ENCODE measurements around the gene TET1.
"Not testable (repeated sequence)": the region's sequence is repeated elsewhere in the genome, so short reads cannot be mapped to it uniquely, and the experiment has no call there.

The TET1 gene

DNA sequence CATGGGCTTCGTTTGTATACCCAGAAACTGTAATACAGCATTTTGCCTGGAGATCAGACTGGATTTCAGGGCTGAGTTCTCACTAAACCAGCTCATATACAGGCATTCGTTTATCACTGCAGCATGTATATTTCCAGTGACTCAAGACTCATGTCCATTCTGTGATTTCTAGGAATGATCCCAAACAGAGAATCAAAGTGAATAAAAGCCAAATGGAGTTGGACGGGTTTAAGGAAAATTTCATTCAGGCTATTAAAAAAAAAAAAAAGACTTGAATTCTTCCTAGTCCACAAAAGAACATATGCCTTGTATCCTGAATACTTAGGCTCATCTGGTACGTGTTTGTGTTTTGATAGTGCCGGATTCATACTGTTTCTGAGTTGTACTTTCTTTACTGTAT, 46.8 kb downstream of the TET1 start:
- no peak for DNase-seq (ENCODE audit: low read depth in 3 of 3)

DNA sequence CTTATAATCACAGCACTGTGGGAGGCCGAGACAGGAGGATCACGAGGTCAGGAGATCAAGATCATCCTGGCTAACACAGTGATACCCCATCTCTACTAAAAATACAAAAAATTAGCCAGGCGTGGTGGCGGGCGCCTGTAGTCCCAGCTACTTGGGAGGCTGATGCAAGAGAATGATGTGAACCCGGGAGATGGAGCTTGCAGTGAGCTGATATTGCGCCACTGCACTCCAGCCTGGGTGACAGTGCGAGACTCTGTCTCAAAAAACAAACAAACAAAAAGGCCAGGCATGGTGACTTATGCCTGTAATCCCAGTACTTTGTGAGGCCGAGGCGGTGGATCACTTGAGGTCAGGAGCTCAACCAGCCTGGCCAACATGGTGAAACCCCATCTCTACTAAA, 49.9 kb downstream of the TET1 start:
- DNase-seq (ENCODE audit: low read depth in 3 of 3) = not testable (repeated sequence)

DNA sequence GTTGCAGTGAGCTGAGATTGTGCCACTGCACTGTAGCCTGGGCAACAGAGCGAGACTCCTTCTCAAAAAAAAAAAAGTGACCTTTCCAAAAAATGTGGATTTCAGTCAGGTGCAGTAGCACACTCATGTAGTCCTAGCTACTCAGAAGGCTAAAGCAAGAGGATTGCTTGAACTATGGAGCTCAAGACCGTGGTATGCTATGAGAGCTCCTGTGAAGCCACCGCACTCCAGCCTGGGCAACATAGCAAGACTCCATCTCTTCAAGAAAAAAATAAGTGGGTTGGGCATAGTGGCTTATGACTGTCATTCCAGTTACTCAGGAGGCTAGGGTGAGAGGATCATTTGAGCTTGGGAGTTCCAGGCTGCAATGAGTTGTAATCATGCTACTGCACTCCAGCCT, 51.1 kb downstream of the TET1 start:
- no peak for DNase-seq (ENCODE audit: low read depth in 3 of 3)

DNA sequence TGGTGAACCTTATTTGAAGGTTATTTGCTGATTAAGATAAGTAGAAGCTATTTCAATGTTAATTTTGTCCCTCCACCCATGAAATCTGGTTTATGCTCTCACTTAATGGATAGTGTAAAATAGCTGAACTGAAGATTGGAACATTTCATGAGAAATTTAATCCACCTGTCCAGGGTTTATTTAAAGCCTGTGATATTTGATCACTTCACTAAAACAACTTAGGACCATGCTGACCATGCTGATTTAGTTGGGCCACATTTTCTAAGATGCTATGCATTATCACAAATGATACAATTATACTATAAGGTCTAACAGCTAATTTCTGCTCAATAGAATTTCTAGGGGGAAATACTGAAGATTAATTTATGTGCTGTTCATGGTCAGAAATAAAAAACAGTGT, 53.8 kb downstream of the TET1 start:
- DNase-seq (ENCODE audit: low read depth in 3 of 3) = not testable (repeated sequence)

DNA sequence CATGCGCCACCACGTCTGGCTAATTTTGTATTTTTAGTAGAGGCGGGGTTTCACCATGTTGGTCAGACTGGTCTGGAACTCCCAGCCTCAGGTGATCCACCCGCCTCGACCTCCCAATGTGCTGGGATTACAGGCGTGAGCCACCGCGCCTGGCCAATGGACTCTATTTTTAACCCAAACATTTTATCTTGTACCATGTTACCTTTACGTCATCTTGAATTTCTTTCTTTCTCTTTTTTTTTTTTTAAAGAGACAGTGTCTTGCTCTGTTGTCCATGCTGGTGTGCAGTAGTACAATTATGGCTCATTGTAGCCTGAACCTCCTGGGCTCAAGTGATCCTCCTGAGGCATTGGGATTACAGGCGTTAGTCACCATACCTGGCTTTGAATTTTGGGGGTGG, 57.6 kb downstream of the TET1 start:
- DNase-seq (ENCODE audit: low read depth in 3 of 3) = not testable (repeated sequence)

DNA sequence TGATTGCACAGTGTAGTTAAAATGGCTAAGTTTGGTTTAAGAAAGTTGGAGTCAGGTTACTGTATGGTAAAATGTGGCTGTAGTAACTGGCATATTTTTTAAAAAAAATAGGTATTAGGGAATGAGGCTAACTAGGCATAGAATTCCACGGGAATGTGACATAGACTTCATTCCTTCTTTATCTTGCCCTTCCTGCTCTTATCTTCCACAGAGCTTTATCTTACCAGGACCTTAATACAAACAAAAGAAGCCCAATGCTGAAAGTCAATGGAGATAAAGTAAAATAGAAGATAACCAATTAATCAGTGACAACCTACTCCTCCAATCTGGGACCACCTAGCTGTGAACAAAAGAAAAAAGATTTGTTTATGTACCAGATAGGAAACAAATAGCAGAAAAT, 58.1 kb downstream of the TET1 start:
- DNase-seq (ENCODE audit: low read depth in 3 of 3) = no peak

DNA sequence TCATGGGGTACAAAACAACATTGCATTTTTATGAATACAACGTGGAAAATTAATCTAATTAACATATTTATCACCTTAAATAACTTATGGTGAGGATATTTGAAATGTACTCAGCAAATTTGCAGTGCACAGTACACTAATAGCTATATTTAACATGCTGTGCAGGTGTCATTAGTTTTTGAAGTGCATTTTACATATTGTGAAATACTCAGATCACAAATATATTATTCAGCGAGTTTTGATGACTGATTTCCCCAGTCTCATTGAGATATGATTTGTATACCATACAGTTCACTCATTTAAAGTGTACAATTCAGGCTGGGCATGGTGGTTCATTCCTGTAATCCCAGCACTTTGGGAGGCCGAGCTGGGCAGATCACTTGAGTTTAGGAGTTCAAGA, 59.5 kb downstream of the TET1 start:
- no peak for DNase-seq (ENCODE audit: low read depth in 3 of 3)

DNA sequence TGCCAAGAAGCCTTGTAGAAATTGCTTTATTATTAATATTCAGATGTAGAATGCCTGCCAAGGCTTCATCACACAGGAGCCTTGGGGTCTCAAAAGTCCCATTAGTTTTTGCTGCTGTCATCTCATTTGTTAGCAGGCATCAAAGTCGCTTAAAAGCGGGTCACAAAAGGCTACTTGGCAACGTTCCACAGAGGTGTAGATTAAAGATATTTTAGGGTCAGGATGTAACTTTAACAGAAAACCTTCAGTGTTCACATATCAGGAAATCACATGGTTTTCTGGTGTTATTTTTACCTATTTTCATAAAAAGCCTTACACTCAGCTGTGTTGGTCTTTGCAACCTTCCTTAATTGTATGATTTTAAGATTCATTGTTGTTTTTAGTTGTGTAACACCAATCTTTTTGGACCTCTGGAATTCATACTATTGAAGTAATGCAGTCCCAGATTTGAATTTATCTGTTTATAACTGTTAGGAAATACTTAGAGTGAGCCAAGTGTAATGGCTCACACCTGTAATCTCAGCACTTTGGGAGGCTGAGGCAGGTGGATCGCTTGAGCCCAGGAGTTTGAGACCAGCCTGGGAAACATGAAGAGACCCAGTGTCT, 65.3 kb downstream of the TET1 start:
- DNase-seq (ENCODE audit: low read depth in 3 of 3) = no peak

DNA sequence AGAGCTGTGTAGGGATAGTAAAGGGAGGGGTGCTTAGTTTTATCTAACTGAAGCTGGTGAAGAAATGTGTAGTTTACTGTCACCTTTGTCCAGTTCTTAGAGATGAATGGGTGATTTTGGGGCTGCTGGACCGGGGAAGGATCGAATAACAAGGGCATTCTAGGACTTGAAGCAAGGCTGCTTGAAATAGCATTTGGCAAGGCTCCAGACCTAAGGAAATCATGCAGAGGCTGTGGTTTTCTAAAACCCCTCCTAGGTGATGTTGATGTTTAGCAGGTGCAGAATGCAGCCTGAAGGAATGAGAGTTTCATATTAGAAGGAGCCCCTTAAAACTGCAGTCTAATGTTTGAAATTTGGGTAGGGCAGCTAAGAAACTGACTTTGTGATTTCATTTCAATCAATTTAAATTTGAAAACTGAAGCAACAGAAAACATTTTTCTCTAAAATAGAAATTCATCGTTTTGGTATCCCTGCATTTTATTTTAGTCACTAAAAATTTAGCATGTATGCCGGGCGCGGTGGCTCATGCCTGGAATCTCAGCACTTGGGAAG, 68.5 kb downstream of the TET1 start:
- DNase-seq (ENCODE audit: low read depth in 3 of 3) = no peak

DNA sequence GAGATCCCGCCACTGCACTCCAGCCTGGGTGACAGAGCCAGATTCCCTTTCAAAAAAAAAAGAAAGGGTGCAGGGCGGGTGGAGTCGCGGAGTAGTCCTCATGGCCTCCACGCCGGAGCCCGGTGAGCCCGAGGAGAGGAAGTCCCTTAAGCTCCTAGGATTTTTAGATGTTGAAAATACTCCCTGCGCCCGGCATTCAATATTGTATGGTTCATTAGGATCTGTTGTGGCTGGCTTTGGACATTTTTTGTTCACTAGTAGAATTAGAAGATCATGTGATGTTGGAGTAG, 72.1 kb downstream of the TET1 start:
- not testable (repeated sequence) for DNase-seq (ENCODE audit: low read depth in 3 of 3)

DNA sequence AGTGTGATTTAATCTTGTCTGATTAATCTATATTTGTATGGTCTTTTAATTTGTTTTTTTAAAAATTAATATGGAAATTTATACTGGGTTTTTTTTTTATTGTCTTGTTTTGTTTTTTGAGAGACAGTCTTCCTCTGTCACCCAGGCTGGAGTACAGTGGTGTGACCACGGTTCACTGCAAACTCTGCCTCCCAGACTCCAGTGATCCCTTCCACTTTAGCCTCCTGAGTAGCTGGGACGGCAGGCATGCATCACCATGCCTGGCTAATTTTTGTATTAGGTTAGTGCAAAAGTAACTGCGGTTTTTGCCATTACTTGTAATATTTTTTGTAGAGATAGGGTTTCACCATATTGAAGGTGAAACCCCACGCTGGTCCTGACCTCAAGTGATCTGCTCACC, 73.1 kb downstream of the TET1 start:
- no peak for DNase-seq (ENCODE audit: low read depth in 3 of 3)

DNA sequence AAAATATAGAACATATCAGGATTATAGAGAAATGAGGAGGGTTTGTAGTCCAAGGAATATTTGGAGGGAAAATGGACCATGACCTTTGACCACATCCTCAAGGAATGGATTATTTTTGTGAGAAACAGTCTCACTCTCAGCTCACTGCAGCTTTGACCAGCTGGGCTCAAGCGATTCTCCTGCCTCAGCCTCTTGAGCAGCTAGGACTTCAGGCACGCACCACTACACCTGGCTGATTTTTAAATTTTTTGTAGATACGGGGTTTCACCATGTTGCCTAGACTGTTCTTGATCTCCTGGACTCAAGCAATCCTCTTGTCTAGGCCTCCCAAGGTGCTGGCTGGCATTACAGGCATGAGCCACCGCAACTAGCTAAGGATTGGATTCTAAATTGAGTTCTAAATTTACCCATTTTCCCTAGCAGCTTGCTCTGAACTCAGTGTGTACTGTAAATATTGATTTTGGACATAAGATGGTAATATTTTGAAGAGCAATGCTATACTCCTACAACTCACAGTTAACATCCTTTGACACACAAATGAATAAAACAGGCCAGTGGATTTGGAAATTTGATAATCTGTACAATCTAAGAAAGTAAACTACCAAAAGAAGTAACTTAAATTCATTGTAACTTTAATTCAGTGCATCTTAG, 73.8 kb downstream of the TET1 start:
- DNase-seq (ENCODE audit: low read depth in 3 of 3) = no peak

DNA sequence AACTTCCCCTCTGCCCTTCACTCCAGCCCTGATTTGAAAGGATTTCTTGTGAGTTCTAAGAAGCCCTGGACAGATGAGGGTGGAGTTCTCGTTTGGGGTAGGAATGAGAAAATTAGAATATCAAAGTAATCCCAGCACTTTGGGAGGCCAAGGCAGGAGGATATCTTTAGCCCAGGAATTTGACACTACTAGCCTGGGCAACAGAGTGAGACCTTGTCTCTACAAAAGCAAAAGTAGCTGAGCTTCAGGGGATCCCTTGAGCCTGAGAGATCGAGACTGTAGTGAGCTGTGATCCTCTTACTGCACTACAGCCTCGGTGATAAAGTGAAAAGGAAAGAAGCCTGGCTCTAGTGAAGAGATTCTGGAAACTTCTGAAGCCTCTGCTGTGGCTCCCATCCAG, 76.2 kb downstream of the TET1 start:
- DNase-seq (ENCODE audit: low read depth in 3 of 3) = no peak

DNA sequence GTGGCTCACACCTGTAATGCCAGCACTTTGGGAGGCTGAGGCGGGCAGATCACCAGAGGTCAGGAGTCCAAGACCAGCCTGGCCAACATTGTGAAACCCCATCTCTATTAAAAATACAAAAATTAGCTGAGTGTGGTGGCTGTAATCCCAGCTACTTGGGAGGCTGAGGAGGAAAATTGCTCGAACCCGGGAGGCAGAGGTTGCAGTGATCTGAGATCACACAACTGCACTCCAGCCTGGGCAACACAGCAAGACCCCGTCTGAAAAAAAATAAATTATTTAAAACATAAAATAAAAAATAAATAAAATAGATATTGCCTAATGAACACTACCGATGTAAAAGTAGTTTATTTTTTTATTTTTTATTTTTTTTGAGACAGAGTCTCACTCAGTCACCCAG, 83.4 kb downstream of the TET1 start:
- not testable (repeated sequence) for DNase-seq (ENCODE audit: low read depth in 3 of 3)

DNA sequence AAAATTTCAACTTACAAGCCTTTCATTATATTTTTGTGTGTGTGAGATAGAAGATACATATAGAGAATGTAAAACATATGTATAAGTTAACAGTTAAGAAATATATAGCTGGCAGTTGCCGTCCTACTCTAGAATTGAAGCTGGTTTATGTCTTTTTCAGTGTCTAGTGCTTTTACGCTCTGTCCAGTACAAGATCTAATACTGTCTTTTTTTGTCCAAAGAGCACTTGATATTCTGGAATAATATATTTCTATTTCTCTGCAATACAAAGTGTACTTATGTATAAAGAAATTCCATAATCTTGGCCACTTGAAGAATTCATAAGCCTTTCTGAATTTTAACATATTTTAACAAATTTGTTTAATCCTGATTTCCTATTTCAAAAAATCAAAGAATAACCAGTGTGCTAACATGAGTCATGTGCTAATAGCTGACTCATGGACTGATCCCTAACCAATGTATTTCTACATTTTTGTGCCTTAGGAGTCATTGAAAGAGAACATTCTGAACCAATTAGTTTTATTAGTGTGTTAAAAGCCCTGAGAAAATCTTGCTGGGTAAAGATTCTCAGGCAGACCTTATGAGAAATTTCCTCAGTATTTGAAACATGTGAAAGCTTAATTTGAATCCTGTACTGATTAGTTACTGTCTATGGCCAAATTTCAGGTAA, 87.7 kb downstream of the TET1 start:
- no peak for DNase-seq (ENCODE audit: low read depth in 3 of 3)

DNA sequence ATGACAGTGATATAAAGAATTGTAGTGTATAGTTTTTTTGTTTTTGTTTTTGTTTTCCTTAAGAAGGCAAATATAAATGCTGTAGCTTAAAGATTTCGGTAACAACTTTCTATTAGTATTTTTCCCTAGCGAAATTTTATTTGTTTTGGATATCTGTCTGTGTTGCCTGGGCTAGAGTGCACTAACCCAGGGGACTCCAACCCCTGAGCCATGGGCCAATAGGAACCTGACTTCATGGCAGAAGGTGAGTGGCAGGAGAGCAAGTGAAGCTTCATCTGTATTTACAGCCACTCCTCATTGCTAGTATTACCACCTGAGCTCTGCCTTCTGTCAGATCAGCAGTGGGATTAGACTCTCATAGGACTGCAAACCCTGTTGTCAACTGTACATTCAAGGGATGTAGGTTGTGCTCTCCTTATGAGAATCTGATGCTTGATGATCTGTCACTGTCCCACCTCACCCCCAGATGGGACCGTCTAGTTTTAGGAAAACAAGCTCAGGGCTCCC, 95.5 kb downstream of the TET1 start:
- no peak for DNase-seq (ENCODE audit: low read depth in 3 of 3)

DNA sequence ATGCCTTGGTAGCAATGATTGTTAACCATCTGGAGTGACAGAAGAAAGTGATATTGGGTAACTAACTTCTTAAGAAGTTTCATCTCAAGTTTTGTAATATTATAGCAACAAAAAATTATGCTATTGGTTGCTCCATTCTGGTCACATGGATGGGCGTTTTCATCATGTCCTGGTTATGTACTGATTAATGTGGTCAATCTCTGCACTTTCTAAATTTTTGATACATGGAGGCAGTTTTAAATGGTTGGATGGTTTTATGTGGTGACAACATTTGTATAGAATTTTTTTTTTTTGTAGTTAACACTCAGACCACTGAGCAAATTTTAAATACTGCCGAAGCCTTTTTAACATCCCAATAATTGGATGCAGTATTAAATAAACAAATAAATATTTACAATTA, 105.7 kb downstream of the TET1 start:
- no peak for DNase-seq (ENCODE audit: low read depth in 3 of 3)

DNA sequence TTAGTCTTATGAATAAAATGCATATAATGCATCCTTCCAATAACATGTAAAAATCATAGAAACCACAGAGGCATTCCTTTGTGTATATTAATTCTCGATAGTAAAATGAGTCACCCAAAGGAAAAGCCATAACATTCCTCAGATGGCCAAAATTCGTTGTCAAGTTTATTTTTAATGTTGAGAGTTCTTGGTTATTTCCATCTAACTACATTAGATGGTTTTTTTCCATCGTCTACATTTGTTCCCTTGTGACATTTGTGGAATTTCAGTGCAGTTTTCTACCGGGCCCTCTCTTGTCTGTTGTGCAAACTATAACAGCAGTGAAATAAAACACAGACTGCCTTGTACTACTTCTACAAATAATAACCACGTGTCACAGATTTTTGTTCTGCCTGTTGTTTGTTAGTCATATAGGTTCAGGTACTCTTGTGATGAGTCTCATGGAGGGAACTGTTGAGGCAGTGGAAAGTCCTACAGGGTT, 106.2 kb downstream of the TET1 start:
- DNase-seq (ENCODE audit: low read depth in 3 of 3) = no peak

DNA sequence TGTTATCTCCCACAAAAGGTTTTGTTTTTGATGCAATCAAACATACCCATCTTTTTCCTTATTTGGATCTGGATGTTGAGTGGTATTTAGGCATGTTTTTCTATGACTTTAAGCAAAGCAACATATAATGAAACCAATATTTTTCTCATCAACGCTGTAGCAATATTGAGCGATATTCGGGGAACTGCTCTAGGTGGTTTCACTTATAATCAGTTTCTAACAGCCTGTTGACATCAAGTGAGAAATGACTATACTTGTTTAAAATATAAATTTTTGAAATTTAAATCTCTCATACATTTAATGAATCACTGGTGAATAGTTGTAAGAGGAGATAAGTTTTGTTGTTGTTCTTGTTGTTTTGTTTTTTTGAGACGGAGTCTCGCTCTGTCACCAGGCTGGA, 108.1 kb downstream of the TET1 start:
- no peak for DNase-seq (ENCODE audit: low read depth in 3 of 3)

DNA sequence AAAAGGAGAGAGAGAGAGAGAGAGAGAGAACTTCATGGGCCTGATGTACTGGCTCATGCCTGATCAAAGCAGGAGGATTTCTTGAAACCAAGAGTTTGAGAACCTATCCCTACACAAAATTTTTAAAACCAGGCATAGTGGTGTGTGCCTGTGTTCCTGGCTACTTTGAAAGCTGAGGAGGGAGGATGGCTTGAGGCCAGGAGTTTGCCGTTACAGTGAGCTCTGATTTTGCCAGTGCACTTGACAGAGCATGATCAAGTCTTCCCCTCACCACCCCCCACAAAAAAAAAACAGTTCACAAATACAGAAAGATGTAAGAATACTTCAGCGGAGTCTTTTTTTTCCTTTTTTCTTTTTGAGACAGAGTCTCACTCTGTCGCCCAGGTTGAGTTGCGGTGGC, 108.8 kb downstream of the TET1 start:
- DNase-seq (ENCODE audit: low read depth in 3 of 3) = no peak

DNA sequence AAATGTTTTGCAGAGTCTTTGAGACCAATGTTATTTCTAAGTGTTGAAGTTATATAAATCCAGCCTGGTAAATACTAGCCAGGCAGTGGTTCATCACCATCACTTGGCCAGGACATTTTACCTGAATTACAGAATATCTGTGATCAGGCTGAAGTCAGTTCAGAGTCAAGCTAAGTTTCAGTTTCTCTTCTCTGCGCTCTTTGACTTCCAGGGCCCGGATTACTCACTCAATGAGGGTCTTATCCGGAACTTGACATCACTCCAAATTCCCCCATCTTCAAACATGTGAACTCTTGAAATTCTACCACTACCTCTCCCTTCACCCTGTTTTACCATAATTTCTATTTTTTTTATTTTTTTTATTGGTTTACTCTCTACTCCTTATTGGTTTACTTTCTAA, 124.3 kb downstream of the TET1 start:
- DNase-seq (ENCODE audit: low read depth in 3 of 3) = no peak

DNA sequence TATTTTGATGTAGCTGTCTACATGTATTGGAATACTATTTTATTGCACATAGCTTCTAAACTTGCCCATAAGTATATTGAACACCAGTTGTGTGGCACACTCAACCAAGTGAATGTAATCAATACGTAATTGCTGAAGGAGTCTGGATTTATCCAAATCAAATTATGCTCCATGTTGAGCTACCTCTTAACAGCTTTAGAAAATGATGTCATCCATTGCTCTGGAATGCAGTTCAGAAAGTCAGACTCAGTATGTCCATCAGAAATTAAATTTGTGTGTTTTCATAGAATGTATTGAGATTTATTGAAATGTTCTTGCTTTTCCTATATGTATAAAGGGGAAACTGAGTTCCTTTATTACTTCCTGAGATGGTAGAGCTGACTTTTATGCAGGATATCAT, 135.9 kb downstream of the TET1 start:
- DNase-seq (ENCODE audit: low read depth in 3 of 3) = no peak

DNA sequence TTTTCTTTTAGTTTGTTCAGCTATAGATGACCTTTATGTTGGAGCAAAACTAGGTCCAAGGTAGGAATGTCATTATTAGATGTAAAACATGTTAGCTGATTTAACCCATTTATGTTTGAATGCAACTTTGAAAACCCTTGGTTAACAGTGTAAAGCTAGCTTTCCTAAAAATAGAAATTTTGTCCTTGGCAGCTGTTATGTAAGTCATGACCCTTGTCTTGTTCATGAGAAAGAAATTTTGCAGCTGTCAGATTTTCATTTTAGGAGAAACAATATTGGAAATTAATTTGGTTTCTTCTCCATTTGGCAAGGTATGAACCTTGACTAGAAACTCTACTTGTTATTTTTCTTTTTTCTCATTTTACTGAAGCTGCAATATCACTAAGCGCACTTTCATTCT, 137.0 kb downstream of the TET1 start:
- DNase-seq (ENCODE audit: low read depth in 3 of 3) = no peak
